Measurements from ENCODE around the gene PRTFDC1.

PRTFDC1 gene

DNA sequence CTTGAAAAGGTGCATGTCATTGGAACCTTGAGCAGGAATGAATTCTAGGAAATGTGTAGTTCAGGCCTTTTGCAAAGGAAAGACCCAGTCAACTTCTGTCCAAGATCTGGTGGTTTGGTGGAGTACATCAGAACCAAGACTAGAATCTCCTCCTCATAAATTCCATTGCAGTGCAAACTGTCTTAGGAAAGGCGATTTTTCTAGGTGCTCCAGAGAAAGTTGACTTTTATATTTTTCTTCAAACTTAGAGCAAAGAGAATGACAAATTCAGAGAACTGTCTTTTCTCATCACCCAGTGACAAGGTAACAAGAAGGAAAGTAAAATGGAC is 50.0 kb downstream of the PRTFDC1 start:
- DNase-seq (ENCODE audit: low spot score), result no peak

DNA sequence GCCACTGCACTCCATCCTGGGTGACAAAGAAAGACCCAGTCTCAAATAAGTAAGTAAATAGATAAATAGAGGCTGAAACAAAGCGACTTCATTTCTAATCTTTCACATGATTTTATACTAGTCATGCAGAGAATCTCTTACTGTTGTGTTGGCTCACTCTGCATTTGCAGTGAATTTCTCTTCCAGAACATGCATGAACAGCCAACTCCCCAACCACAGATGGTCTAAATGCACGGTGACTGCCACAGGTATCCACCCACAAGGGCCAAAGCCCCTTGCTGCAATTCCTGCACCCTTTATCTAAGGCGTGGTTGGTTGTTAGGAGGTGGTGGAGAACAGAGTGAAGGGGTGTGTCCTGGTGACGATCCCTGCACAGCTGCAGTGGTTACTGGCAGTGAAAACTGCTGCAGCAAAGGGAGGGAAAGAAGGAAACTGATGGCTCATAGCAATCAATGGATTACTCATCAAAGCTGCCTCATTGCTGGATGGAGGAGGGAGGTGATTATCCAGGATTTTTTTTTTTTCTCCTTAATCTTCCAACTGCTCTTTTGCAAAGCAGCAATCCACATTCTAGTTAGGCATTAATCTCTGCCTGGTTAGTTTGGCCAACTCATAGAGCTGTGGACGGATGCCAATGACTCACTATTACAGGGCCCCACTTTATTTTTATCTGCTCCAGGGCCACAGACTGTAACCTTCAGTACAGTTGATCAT is 50.6 kb downstream of the PRTFDC1 start:
- DNase-seq (ENCODE audit: low spot score), result peak; percentile 86

DNA sequence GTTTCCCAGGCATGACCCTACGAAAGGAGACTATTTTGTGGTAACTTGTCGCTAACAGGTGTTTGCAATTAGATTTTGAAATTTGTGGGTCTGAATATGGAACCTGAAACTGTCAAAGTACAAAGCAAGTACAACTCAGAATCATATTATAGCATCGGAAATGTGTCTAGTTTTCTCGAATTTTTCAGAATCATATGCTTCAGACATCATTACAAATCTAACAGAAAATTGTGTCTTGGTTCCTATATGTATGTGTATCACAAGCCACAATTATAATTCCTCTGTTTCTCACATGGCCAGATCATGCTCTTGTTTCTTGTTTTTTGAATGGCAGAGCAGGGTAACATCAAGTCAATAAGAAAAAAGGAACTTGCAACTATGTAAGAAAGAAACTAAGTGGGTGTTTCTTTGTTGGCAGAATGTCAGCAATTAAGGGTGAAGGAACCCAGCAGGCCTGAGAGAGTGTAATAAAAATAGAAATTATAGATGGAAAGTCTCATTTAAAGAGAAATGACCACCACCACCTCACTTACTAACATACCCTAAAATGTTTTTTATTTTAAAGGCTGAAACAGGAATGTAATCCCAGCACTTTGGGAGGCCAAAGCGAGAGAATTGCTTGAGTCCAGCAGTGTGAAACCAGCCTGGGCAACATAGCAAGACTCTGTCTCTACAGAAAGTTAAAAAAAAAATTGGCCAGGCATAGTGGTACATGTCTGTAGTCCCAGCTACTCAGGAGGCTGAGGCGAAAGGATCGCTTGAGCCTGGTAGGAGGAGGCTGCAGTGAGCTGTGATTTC is 51.3 kb downstream of the PRTFDC1 start:
- no peak for DNase-seq (ENCODE audit: low spot score)

DNA sequence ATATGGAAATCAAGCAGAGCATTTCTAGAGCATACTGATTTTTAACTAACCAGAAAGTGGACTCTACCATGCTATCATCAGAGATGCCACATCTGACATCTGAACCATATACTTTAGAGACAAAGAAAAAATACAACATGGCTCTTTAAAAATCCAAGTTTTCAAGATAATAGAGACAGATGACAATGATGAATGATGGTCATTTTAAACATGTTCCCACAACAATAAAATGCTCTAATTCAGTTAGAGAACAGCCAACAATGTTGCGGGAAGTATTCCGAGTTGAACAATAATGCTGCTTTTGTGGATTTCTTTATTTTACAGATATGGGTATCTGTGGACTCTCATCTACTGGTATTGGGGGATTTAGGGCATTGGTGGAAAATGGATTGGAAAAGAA is 52.8 kb downstream of the PRTFDC1 start:
- DNase-seq (ENCODE audit: low spot score), result no peak

DNA sequence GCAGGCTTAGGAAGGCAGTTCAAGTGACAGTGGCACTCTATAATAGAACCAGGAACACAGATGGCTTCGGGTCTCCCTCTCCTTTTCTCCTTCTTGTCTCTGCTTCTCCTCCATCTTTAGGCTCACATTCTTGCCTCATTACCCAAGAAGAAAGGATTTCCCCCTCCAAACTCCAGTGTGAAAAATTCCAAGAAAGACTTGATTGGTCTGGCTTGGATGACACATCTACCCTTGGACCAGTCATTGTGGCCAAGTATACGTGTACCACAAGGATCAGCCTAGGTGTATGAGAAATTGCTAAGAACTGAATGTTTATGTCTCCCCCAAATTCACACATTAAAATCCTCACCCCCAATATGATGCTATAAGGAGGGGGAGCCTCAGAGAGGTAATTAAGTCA is 53.9 kb downstream of the PRTFDC1 start:
- no peak for DNase-seq (ENCODE audit: low spot score)

DNA sequence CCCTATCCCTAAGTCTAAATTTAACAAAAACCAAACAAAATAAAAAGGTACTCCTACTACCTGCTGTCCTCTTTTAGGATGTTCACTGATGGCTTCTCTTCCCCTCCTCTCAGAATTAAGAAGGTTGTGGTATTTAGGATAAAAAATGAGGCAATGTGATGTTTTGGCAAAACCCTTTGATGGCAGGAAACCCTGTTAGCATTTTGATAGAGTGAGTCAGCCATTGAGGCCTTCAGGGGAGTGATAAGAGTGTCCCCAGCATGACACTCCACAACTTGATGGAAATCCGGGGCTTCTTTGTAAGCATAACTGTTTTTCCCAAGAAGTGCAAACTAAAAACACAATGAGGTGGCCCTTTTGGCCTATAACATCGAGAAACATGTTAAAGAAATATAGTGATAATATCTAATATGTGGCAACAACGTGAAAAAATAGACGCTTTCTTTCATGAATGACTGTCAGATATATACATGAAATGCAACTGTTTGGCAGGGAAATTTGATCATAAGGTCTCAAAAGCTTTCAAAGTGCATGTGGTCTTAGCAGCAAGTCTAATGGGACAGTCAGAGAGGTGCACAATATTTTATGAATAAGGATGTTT is 55.0 kb downstream of the PRTFDC1 start:
- DNase-seq (ENCODE audit: low spot score), result no peak

DNA sequence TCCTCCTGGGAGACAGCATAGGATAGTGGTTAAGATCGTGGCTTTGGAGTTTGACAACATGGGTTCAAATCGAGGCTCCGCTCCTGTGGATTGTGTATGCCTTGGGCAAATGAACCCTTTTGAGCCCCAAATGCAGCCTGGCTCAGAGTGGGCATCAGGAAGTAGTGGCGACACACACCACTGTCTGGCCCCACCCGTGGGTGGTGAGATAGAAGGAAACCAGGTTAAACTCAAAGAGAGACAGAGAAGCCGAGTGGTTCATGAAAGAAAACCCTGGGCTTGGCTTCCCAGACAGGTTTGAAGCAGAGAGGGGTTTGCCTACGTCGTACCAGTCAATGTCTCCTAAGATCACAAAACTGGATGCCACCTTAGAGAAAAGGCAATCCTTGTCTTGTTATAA is 57.7 kb downstream of the PRTFDC1 start:
- DNase-seq (ENCODE audit: low spot score), result no peak

DNA sequence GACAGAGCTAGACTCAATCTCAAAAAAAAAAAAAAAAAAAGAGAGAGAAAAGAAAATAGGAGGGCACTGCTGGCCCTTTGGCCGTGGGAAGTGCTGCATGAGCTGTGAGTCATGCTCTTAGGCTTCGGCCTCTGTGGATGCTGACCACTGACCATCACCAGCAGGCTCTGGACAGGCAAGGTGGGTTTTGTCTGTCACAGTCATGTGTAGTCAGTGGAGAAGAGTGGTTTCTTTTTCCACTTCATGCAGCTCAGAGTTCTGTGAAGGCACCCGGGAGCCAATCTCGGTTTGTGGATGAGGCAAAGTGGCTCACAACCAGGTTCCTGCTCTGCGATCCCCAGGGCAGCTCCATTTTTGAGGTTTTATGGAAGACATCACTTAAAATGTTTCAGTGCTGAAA is 58.1 kb downstream of the PRTFDC1 start:
- peak; percentile 16 for DNase-seq (ENCODE audit: low spot score)

DNA sequence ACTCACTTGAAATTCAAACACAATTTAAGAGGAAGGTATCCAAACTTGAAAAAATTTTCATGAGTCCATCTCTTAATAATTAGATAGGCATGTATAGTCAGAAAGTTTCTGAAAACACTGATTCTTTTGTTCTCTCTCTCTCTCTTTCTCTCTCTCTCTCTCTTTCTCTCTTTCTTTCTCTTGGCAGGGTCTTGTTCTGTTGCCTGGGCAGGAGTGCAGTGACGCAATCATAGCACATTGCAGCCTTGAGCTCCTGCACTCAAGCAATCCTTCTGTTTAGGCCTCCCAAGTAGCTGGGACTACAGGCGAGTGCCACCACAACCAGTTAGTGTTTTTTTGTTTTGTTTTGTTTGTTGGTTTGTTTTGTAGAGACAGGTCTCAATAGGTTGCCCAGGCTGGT is 59.3 kb downstream of the PRTFDC1 start:
- no peak for DNase-seq (ENCODE audit: low spot score)

DNA sequence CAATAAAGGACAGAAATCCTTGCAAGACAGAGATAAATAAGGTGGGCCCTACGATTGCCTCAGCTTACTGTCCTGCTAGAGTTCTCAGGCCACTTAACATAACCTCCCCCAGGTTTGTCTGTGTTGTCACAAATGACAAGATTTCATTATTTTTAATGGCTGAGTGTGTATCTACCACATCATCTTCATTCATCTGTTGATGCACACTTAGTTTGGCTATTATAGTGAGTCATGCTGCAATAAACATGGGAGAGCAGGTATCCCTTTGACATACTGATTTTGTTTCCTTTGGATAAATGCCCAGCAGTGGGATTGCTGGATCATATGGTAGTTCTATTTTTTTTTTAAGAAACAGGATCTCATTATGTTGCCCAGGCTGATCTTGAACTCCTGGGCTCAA is 60.6 kb downstream of the PRTFDC1 start:
- DNase-seq (ENCODE audit: low spot score), result peak; percentile 85

DNA sequence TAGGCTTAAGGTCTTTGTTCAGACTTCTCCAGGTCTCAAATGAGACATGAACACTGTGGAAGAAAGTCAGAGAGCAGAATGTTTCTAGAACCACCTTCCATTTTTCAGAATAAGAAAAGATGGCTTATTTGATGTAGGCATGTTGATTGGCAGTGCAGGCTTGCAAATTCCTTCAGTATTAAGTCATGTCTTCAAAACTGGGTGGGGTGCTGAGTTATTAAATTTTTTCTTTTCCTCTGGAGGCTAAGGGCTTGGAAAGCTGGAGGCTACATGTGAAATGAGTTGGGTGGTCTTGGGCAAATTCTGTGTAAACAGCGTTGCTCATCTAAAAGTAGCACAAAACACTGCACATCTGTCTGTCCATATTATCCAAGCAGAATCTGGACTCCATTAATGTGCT is 62.8 kb downstream of the PRTFDC1 start:
- peak; percentile 48 for DNase-seq (ENCODE audit: low spot score)

DNA sequence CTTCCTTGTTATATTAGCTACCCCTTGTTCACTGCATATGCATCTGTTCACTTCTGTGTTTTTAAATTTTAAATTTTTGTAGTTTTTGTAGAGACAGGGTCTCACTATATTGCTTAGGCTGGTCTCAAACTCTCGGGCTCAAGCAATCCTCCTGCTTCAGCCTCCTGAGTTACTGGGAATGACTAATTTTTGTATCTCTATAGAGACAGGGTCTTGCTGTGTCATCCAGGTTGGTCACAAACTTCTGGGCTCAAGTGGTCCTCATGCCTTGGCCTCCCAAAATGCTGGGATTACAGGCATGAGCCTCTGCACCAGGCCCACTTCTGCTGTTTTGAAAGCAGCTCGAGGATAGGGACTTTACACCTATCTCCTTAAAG is 64.6 kb downstream of the PRTFDC1 start:
- DNase-seq (ENCODE audit: low spot score), result no peak

DNA sequence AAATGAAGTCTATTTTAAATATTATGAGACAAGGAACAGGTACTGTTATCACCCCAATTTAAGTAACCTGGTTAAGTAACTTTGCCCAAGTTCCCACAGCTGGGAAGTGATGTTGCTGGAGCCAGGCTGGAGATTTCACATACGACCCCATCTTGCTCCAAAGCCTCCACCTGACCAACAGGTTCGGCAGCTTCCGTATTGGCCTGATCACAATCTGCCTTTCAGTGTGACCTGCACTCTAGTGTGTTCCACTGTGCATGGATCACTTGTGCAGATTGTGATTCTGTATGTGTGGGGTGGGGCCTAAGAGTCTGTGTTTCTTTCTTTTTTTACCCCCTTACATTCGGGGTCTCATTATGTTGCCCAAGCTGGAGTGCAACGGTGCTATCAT is 66.1 kb downstream of the PRTFDC1 start:
- no peak for DNase-seq (ENCODE audit: low spot score)

DNA sequence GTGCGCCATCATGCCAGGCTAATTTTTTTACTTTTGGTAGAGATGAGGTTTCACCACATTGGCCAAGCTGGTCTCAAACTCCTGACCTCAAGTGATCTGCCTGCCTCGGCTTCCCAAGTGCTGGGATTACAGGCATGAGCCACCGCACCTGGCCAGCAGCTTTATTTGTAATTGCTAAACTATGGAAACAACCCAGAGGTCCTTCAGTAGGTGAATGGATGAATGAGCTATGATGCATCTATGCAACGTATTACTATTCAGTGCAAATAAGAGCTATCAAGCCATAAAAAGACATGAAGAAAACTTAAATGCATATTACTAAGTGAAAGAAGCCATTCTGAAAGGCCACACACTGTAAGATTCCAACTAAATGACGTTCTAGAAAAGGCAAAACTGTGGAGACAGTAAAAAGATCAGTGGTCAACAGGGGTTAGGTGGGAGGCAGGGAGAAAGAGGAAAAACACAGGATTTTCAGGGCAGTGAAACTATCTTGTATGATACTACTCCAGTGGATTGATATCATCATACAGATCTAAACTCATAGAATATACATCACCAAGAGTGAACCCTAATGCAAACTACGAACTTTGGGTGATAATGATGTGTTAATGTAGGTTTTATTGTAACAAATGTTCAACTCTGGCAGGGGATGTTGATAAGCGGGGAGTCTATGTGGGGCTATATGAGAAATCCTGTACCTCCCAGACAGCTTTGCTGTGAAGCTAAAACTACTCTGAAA is 66.7 kb downstream of the PRTFDC1 start:
- DNase-seq (ENCODE audit: low spot score), result no peak

DNA sequence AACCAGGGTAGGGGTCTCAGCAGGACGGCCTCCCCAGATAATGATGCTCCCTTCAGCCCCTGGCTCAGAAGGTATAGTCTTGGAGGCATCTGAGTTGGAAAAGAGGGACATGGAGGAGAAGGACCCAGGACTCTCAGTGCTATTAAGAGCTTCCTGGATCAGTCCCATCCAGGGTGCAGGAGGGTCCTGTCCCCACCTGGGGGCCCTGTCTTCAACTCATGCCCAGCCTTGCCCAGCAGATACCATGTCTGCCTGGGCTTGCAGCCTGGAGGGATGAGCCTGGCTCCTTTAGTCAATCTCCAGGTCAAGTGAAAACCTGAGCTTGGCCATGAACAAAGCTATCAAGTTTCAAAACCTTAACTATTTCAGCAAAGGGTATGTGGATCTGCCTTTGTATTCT is 67.6 kb downstream of the PRTFDC1 start:
- DNase-seq (ENCODE audit: low spot score), result no peak

DNA sequence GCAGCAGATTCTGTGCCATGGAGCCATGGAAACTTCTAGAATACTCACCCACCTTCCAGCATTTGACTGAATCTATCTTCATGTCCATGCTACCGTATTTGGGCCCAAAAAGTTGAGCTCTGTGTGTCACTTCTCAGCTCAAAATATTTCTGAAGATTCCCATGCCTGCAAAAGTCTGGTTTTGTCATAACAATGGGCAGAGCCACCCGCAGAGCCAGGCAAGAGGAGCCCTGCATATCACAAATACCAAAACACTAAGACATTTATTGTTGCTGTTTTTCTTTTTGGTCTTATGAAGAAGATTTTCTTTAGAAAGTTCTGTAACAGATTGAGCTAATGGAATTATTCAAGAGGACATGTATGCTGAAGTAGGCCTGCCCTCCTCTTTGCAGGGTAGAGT is 68.1 kb downstream of the PRTFDC1 start:
- DNase-seq (ENCODE audit: low spot score), result no peak

DNA sequence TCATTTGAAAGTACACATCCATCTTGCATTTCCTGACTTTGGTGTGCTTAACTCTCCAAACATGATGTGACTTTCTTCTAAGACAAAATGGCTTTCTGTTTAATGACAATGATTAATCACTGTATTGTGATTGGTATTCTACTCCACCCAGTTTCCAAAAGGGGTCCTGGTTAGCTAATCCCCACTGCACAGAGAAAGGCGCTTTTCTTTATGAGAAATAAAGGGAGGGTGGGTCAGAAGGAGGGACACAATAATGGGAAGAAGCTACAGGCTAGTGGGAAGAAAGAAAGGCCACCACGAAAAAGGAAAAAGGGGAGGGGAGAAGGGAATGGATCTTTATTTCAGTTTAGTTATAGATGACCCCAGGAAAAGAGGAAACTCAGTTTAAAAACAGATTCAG is 69.2 kb downstream of the PRTFDC1 start:
- DNase-seq (ENCODE audit: low spot score), result no peak

DNA sequence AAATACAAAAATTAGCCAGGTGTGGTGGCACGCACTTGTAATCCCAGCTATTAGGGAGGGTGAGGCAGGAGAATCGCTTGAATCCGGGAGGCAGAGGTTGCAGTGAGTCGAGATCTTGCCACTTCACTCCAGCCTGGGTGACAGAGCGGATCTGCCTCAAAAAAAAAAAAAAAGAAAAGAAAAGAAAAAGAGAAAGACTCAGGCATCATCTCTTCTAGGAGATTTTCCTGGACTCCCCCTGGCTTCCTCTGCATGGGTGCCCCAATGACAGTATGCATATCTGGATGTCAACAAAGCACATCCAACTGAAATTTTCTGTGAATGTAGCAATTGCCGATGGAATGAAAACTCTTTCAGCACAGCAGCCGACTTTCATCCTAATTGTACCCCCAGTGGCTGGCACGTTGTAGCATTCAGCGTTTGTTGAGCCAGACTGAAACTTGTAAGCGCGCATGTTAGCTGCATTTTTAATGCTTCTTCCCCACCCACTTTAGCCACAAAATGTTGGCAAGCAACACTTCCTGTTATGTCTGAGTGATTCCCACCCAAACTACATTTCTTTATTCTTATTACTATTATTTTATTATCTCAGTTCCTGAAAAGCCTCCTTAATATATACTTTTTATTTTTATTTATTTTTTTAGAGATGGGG is 70.2 kb downstream of the PRTFDC1 start:
- DNase-seq (ENCODE audit: low spot score), result no peak

DNA sequence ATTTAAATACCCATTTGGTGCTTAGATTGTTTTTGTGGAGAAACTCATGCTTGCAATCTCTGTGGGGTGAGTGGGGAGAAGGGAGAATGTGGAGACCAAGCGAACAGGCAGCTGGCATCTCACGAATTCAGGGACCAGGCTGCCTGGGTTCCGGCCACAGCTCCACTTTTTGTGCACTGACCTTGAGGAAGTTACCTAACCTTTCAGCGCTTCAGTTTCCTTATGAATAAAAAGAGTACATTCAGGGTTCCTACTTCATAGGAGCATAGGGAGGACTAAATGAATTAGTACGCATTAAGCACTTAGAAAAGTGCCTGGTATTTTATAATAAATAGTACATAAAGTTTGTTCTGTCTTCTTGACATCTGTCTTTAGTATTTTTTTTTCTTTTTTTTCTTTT is 72.5 kb downstream of the PRTFDC1 start:
- DNase-seq (ENCODE audit: low spot score), result no peak

DNA sequence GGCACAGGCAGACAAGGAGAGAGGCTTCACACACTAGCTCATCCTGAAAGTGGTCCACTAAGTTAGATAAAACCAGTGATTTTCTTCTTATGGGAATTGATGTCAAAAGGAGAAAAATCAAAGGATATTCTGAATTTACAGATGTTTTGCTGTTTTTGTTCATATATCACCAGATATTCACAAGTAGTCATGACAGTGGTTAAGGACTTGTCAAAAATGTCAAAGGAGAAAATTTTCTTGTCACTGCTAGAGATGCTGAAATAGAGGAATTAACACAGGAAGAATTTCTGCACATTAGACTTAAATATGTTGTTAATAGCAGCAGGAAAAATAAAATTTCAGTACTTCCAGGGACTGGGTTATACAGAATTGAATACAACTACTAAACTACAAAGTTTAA is 78.3 kb downstream of the PRTFDC1 start:
- no peak for DNase-seq (ENCODE audit: low spot score)

DNA sequence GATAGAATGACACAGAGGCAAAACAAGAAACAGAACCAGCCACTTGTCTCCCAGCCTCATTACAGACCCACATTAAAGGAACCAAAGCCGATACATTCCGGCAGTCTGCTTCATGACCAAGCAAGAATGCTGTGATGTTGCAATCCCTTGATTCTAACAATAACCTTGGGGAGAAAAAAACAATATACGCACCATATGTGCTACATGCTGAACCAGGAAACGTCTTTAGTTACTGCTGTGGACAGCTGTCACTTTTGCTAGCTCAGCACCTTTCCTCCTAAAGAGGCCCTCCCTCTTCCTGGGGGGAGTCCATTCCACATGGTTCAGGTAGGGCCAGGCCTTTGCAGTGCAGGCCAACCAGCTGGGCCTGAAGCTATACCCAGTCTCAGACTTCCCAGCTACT is 79.1 kb downstream of the PRTFDC1 start:
- no peak for DNase-seq (ENCODE audit: low spot score)

DNA sequence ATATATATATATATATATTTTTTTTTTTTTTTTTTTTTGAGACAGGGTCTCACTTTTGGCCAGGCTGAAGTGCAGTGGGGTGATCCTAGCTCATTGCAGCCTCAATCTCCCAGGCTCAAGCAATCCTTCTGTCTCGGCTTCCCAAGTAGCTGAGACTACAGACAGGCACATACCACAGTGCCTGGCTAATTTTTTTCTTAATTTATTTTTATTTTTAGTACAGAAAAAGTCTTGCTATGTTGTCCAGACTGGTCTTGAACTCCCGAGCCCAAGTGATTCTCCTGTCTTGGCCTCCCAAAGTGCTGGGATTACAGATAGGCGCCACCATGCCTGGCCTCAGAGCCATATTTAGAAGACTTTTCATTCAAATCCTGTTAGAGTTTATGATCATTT is 79.6 kb downstream of the PRTFDC1 start:
- DNase-seq (ENCODE audit: low spot score), result no peak

All from LoVo (cell line).